NB4 (cell line): ENCODE results near the gene CAPZA2.

Experiments used
- MYC ChIP-seq: IDR thresholded peaks from 2 replicates; pipeline ENCODE4 v1.6.1; 2011; ENCODE audit warnings: low read depth, low read length
- POLR2A ChIP-seq: IDR thresholded peaks from 2 replicates; pipeline ENCODE4 v1.6.1; 2011; ENCODE audit warnings: mild to moderate bottlenecking; ENCODE audit not compliant: insufficient read length; ENCODE audit errors: extremely low read depth
- TF ChIP-seq, protein P1 (sequence below): IDR thresholded peaks from one replicate; pipeline ENCODE4 v1.5.1; 2012; ENCODE audit warnings: low read depth, low read length
- TF ChIP-seq, protein P2 (sequence below): IDR thresholded peaks from 2 replicates; pipeline ENCODE4 v1.6.1; 2011; ENCODE audit warnings: low read depth, low read length

DNA sequence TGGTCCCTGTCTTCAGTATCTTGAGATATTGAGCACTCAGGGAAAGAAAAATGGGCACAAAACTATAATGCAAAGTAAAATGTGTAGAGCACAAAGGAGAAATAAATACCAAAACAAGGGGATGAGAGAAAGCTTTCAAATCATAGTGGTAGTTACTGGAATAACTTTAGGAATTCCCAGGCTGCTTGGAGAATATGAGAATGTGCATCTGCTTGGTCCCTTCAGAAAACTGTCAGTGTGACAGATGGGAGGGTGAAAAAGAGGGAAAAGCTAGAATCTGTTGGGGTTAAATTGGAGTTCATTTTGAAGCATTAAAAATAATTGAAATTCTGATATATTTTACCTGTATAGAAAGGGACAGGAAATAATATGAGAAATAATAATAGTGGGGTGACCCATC lies 106.2 kb downstream of the CAPZA2 start:
- no peak for TF ChIP-seq POLR2A
- TF ChIP-seq, protein P1, sequence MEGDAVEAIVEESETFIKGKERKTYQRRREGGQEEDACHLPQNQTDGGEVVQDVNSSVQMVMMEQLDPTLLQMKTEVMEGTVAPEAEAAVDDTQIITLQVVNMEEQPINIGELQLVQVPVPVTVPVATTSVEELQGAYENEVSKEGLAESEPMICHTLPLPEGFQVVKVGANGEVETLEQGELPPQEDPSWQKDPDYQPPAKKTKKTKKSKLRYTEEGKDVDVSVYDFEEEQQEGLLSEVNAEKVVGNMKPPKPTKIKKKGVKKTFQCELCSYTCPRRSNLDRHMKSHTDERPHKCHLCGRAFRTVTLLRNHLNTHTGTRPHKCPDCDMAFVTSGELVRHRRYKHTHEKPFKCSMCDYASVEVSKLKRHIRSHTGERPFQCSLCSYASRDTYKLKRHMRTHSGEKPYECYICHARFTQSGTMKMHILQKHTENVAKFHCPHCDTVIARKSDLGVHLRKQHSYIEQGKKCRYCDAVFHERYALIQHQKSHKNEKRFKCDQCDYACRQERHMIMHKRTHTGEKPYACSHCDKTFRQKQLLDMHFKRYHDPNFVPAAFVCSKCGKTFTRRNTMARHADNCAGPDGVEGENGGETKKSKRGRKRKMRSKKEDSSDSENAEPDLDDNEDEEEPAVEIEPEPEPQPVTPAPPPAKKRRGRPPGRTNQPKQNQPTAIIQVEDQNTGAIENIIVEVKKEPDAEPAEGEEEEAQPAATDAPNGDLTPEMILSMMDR: no peak
- TF ChIP-seq, protein P2, sequence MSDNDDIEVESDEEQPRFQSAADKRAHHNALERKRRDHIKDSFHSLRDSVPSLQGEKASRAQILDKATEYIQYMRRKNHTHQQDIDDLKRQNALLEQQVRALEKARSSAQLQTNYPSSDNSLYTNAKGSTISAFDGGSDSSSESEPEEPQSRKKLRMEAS: no peak
- no peak for TF ChIP-seq MYC
